ENCODE results near the gene SLTM.
"Not testable (repeated sequence)": the region's sequence is repeated elsewhere in the genome, so short reads cannot be mapped to it uniquely, and the experiment has no call there.

The SLTM gene

DNA sequence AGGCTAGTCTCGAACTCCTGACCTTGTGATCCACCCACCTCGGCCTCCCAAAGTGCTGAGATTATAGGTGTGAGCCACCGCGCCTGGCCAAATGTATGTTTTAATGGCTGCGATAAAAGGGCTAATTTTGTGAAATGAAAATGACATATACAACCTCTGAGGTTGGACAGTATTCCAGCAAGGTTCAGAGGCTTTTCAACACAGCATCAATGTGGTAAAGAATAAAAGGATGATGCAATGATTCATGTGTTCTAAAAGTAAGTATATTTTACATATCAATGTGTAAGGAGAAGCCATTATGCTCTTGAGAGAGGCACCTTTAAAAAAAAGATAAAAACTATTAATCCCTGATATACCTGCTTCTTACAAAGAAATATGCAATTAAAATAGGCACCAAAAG, 6.7 kb downstream of the SLTM start:
- DNase-seq = no peak

DNA sequence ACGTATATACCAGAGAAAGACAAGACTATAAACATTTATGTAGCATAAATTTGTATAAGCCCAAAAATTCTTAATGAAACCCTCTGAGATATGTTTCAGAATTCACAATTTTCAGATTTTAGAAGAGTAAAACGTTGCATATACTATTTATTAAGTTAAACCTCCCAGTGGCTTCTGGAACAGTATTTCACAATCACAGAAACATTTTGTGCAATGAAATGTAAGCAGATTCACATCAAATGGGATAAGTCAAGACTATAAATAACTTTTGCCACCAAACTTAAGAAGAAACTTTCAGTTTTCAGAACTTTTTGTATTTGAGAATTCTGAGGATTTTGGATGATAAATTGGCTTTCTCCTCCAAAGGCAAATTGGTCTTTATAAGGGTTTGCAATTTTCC, 9.2 kb downstream of the SLTM start:
- DNase-seq = no peak

DNA sequence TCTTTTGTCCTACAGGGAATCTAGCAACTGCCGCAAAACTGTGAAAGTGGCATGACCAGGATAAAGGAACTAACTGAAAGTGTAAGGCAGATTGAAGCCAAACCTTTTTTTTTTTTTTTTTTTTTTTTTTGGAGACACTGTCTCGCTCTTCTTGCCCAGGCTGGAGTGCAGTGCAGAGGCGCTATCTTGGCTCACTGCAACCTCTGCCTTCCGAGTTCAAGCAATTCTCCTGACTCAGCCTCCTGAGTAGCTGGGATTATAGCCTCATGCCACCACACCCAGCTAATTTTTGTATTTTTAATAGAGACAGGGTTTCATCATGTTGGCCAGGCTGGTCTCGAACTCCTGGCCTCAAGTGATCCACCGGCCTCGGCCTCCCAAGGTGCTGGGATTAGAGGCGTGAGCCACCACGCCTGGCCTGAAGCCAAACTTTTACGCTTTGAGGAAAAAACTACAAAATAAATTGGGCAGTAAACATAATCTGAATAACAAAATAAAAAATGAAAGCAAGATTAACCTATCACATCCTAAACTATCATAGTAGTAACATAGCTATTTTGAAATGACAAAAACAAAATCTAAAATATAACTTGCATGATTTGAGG, 9.7 kb downstream of the SLTM start:
- DNase-seq = no peak

GRCh38 chr15:58923284-58923683, 10.2 kb downstream of the SLTM start:
- no peak for DNase-seq

GRCh38 chr15:58921267-58921790, 12.2 kb downstream of the SLTM start:
- no peak for DNase-seq

DNA sequence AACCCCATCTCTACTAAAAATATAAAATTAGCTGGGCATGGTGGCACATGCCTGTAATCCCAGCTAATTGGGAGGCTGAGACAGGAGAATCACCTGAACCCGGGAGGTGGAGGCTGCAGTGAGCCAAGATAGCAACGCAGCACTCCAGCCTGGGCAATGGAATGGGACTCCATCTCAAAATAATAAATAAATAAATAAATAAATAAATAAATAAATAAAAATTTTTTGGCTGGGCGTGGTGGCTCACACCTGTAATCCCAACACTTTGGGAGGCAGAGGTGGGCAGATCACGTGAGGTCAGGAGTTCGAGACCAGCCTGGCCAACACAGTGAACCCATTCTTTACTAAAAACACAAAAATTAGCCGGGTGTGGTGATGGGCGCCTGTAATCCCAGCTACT, 13.0 kb downstream of the SLTM start:
- not testable (repeated sequence) for DNase-seq

DNA sequence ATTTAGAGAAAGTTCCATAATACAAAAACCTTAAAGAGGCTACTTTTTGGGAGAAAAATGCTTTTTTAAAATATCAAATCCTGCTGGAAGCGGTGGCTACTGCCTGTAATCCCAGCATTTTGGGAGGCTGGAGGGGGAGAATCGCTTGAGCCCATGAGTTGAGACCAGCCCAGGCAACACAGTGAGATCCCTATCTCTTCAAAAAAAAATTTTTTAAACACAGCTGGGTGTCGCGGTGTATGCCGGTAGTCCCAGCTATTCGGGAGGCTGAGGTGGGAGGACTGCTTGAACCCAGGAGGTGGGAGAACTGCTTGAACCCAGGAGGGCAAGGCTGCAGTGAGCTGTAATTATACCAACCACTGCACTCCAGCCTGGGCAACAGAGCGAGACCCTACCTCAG, 14.2 kb downstream of the SLTM start:
- no peak for DNase-seq

DNA sequence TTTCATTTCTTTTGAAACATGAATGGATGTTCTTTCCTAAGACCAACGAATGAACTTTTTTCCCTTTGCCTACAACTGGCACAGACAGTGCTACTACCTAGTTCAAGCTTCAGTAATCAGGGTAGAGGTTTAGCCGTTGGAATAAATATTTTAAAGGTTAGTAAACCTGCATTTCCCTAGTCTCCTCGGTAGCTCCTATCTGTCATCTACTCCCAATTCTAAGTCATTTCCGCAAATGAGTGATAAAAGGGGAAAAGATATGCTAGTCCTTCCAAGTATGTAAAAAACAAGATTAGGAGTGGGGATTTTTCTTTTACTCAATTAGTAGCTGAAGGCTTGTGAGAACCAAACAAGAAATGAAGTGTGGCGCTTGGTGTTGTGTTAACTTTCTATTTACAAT, 15.2 kb downstream of the SLTM start:
- no peak for DNase-seq

DNA sequence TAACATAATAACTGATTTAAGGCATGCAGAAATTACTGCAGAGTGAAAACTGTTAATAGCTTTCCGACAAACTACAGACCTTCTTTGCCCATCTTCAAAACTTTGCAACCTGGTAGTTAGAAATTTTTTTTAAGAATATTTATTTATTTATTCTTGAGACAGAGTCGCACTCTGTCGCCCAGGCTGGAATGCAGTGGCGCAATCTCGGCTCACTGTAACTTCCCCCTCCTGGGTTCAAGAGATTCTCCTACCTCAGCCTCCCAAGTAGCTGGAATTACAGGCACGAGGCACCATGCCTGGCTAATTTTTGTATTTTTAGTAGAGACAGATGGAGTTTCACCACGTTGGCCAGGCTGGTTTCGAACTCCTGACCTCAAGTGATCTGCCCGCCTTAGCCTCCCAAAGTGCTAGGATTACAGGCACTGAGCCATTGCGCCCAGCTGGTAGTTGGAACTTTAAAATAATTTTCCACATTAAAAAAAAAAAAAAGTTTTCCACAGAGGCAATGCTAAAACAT, 15.8 kb downstream of the SLTM start:
- not testable (repeated sequence) for DNase-seq

- no peak for DNase-seq
Measured at GRCh38 chr15:58916962-58917361, 16.5 kb downstream of the SLTM start.

DNA sequence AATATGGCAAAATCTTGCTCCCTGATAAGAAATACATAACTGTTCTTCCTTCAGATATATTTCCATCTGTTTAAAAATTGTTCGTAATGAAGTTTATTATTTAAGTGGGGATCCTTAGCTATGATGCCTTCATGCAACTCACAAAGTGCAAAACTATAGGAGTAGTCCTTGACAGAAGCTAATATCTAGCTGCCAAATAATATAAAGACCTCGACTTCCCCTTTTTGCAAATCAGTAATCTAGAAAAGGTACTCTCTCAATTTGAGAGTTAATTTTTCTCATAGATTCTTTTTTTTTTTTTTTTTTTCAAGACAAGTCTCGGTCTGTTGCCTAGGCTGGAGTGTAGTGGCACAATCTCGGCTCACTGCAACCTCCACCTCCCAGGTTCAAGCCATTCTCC, 23.0 kb downstream of the SLTM start:
- DNase-seq = no peak

- DNase-seq = no peak
Measured at GRCh38 chr15:58909616-58910015, 23.9 kb downstream of the SLTM start.

DNA sequence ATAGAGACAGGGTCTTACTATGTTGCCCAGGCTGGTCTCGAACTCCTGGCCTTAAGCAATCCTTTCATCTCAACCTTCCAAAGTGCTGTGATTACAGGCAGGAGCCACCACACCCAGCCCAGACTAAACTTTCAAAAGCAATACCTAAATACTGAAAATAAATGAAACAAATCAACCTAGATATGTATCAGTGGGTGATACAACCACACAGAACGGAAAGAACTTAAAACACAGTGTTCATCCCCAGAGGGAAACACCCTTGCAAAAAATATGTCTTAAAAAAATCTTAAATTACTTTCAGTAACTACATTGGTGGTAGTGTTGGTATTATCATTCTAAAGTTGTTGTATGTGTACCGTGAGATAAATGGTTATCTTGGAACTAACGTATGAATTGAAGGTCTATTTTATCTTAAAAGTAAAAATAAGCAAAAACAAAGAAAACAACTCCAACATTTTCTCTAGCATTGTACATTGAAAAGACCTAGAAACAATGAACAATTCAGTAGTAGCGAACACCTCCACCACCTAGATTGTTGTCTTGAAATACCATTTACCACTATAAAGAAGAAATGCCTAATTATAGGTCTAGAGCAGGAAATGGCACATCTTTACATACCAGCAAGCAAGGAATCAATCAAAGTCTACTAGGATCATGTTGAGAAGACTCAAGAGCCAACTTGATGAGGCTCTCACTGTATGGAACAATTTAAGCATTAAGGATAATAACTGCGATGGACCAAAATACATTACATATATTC, 24.7 kb downstream of the SLTM start:
- no peak for DNase-seq

GRCh38 chr15:58900631-58901030, 32.8 kb downstream of the SLTM start:
- DNase-seq = no peak

DNA sequence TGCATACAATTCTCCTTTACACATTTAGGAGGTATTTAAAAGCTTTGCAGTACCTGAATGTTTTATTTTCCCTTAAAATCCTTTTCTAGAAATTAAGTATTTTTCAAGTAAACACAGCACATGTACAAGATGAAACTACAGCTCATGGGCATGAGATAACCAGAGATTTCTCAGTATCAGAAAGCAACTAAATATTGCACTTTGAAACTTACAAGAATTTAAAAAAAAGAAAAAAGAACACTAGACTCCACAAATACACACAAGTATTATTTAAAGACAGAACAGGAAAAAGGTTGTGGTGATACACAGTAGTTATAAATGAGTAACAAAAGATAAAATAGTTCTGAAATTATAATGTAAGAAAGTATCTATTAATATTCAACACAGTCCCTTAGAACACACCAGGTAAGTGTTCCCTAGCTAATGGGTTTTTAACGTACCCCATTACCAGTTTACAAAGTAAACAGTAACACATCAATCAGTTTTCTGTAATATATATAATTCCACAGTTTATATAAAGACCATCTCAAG, 35.3 kb downstream of the SLTM start:
- no peak for DNase-seq

GRCh38 chr15:58889363-58889762, 44.1 kb downstream of the SLTM start:
- DNase-seq = no peak

DNA sequence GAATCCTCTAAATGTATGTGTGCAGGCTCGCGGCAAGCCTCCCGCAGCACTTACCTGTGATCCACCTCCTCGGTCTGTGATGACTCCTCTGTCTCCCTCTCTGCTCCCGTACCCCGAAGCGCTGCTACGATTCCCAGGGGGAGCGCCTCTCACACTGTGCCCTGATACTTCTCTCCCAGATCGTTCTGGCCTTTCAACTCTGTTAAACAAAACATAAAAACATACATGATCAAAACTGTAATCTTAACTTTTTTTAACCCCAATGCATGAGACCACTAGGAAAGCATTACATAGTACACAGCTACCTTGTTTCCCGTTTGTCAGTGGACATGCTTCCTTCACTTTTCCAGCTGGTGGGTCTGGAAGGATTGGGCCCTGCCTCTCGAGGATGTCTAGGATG, 46.6 kb downstream of the SLTM start:
- no peak for DNase-seq

- DNase-seq = not testable (repeated sequence)
Measured at GRCh38 chr15:58883926-58884325, 49.6 kb downstream of the SLTM start.

- no peak for DNase-seq
Measured at GRCh38 chr15:58882243-58882642, 51.2 kb downstream of the SLTM start.

GRCh38 chr15:58880320-58880719, 53.2 kb downstream of the SLTM start:
- no peak for DNase-seq

DNA sequence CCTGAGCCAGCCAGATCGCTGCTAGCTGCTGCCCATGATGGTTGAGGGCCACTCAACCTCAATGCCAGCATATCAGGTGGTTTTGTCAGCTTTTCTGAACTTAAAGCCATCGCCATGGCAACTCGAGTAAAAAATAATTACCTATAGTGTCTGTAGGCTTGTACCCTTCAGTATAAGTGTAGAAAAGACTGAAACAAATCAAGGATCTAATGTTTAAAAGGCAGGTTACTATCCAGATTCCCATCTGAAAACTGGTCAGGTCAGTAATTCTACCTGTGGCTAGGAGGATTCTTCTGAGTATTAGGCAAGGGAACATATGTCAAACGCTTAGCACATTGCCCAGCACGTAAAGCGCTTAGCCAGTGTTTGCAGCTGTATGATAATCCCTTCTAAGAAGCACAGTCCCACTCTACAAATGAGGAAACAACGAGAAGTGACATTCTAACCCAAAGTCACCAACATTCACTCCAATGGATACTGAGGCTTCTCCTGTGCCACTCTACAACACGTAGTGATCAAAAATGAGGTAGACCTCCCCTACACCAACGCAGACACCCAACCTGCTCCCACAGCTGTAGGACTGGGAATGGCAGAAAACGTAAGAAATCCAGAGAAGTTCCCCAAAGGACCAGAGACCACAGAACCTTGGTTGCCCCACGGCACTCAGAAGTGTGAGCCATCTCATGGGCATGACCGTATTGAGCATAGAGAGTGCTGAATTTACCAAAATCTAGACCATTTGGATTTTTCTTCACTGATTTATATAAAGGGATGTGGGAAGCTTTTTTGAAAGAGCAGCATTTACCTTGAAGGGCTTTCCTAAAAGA, 55.3 kb downstream of the SLTM start:
- no peak for DNase-seq

DNA sequence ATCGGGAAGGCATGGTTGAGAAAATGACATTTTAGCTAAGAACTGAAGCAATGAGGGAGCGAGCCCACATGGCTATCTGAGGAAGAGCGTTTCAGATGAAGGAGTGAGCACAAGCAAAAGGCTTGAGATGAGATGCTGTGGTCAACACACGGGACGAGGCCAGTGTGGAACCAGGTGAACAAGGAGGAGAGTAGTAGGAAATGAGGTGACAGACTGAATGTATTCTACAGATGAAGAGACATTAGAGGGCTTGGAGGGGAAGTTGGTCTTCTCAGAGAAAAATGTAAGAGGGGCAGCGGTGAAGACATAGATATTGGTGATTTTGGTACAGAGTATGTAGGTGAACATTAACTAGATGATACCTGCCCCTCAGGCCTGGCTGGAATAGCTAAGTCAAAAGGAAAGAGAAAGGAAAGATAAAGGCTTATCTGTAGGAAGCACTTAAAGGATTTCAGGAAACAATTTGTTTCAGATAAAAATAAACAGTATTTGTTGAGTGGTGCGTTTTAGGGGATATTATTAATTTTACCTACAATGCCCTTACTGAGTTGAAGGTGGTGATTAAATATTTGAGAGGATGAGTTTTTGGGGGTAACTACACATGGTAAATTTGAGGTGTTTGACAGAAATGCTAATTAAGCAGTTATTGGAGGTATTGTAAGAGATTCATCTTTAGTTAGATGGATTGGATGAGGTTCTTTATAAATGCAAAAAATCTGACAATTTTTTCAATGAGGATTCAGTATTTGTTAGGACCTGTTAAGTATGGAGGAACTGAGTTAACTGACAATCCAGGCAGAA, 57.0 kb downstream of the SLTM start:
- DNase-seq = no peak

All from C1 segment of cervical spinal cord (tissue), 14 donors.